WTC11 (cell line): Measurements from ENCODE around the gene MAP3K3. TPM values are rescaled to one million over a fixed set of nuclear protein-coding genes. Genes with fewer than 3 reads are reported as not detected.

Source experiments
- ATAC-seq: fragments of 200-7000 bp; cut with Tn5 transposase; 2 replicates; pipeline ENCODE4 v1.10.0; 2021; ENCODE audit warnings: mild to moderate bottlenecking, moderate library complexity
- CTCF ChIA-PET: fragments of 300-600 bp; sonication (Branson Sonifier 250); formaldehyde crosslinking; loops from one replicate; lab custom pipeline; 2021; ENCODE audit warnings: antibody characterized with exemption; lab: Charles Lee
- POLR2A ChIA-PET: fragments of 350-600 bp; sonication (Branson Sonifier 250); formaldehyde crosslinking; loops from one replicate; lab custom pipeline; 2021; ENCODE audit warnings: antibody characterized with exemption; lab: Charles Lee
- DNase-seq: peaks from one replicate; pipeline ENCODE4 v3.0.0; 2021; ENCODE audit warnings: low spot score
- H3K27ac Mint-ChIP-seq: 2 replicates; pipeline ENCODE4 v1.8.0; 2021; ENCODE audit warnings: mixed read lengths
- H3K27me3 Mint-ChIP-seq: 2 replicates; pipeline ENCODE4 v1.8.0; 2021; ENCODE audit warnings: low read depth, mild to moderate bottlenecking, moderate library complexity, mixed read lengths
- H3K36me3 Mint-ChIP-seq: 2 replicates; pipeline ENCODE4 v1.8.0; 2021; ENCODE audit warnings: mixed read lengths
- H3K4me1 Mint-ChIP-seq: 2 replicates; pipeline ENCODE4 v1.8.0; 2022; ENCODE audit warnings: mixed read lengths
- H3K4me3 Mint-ChIP-seq: 2 replicates; pipeline ENCODE4 v1.8.0; 2021; ENCODE audit warnings: mild to moderate bottlenecking, moderate library complexity, mixed read lengths
- H3K9me3 Mint-ChIP-seq: 2 replicates; pipeline ENCODE4 v1.8.0; 2021; ENCODE audit warnings: mixed read lengths
- CBFB ChIP-seq: sonication (generic); formaldehyde crosslinking; IDR thresholded peaks from 2 replicates; pipeline ENCODE4 v1.8.1; 2022; ENCODE audit warnings: mild to moderate bottlenecking, low read depth, missing genetic modification reagents
- ELF4 ChIP-seq: sonication (generic); formaldehyde crosslinking; IDR thresholded peaks from 2 replicates; pipeline ENCODE4 v1.8.1; 2022; ENCODE audit warnings: low read depth, mild to moderate bottlenecking, moderate library complexity, missing genetic modification reagents
- HMGA2 ChIP-seq: fragments of 250-450 bp; sonication (Bioruptor Pico); IDR thresholded peaks from 2 replicates; pipeline ENCODE4 v1.4.0; 2021; ENCODE audit warnings: mild to moderate bottlenecking, moderate library complexity
- KAT7 ChIP-seq: sonication (generic); formaldehyde crosslinking; IDR thresholded peaks from 2 replicates; pipeline ENCODE4 v1.8.1; 2023; ENCODE audit warnings: missing genetic modification reagents, mild to moderate bottlenecking, borderline replicate concordance
- SMAD4 ChIP-seq: sonication (generic); formaldehyde crosslinking; IDR thresholded peaks from 2 replicates; pipeline ENCODE4 v1.8.0; 2022; ENCODE audit warnings: mild to moderate bottlenecking, missing genetic modification reagents
- SP1 ChIP-seq: sonication (generic); formaldehyde crosslinking; conservative IDR thresholded peaks from 2 replicates; pipeline ENCODE4 v1.8.1; 2022; ENCODE audit warnings: missing genetic modification reagents
- TP53 ChIP-seq: sonication (generic); formaldehyde crosslinking; IDR thresholded peaks from 2 replicates; pipeline ENCODE4 v1.8.1; 2023; ENCODE audit warnings: mild to moderate bottlenecking, missing genetic modification reagents
- ZNF396 ChIP-seq: fragments of 250-450 bp; sonication (Bioruptor Pico); IDR thresholded peaks from 2 replicates; pipeline ENCODE4 v1.8.0; 2021; ENCODE audit warnings: mild to moderate bottlenecking, moderate library complexity, borderline replicate concordance
- total RNA-seq: library from RNA; stranded (reverse); gene quantifications from 3 replicates; pipeline ENCODE4 v1.2.3, GENCODE V29; 2021
- TF ChIP-seq, protein P1 (sequence below): sonication (generic); formaldehyde crosslinking; IDR thresholded peaks from 2 replicates; pipeline ENCODE4 v1.8.0; 2022; ENCODE audit warnings: missing genetic modification reagents
- TF ChIP-seq, protein P2 (sequence below): sonication (generic); formaldehyde crosslinking; IDR thresholded peaks from 2 replicates; pipeline ENCODE4 v1.8.1; 2022; ENCODE audit warnings: low read depth, mild to moderate bottlenecking, moderate library complexity, missing genetic modification reagents, borderline replicate concordance
- TF ChIP-seq, protein P3 (sequence below): fragments of 250-450 bp; sonication (Bioruptor Pico); IDR thresholded peaks from 2 replicates; pipeline ENCODE4 v2.1.2; 2022; ENCODE audit warnings: mild to moderate bottlenecking, moderate library complexity
- TF ChIP-seq, protein P4 (sequence below): sonication (generic); formaldehyde crosslinking; IDR thresholded peaks from 2 replicates; pipeline ENCODE4 v1.8.1; 2023; ENCODE audit warnings: mild to moderate bottlenecking, missing genetic modification reagents, moderate library complexity

MAP3K3 gene
- total RNA-seq, 1 experiment from 2014 or later, result 25.7 TPM

DNA sequence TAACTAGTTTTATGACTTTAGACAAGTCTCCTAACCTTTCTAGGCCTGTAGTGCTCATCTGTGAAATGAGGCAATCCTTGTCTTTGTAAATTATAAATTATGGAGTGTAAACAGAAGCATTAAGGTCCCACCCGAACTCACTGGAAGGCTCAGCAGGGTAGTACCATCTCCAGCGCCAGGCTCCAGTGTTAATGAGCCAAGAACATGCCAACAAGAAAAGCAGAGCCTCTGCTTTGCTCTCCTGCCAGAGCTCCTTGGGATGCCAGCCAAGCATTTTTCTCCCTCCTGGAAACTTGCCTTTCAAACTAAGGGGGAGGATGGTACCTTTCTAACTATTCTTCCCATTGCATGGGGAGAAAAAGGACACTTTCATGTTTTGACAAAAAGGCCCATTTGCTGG, 62.8 kb downstream of the MAP3K3 start (continued):
- TF ChIP-seq, protein P1, sequence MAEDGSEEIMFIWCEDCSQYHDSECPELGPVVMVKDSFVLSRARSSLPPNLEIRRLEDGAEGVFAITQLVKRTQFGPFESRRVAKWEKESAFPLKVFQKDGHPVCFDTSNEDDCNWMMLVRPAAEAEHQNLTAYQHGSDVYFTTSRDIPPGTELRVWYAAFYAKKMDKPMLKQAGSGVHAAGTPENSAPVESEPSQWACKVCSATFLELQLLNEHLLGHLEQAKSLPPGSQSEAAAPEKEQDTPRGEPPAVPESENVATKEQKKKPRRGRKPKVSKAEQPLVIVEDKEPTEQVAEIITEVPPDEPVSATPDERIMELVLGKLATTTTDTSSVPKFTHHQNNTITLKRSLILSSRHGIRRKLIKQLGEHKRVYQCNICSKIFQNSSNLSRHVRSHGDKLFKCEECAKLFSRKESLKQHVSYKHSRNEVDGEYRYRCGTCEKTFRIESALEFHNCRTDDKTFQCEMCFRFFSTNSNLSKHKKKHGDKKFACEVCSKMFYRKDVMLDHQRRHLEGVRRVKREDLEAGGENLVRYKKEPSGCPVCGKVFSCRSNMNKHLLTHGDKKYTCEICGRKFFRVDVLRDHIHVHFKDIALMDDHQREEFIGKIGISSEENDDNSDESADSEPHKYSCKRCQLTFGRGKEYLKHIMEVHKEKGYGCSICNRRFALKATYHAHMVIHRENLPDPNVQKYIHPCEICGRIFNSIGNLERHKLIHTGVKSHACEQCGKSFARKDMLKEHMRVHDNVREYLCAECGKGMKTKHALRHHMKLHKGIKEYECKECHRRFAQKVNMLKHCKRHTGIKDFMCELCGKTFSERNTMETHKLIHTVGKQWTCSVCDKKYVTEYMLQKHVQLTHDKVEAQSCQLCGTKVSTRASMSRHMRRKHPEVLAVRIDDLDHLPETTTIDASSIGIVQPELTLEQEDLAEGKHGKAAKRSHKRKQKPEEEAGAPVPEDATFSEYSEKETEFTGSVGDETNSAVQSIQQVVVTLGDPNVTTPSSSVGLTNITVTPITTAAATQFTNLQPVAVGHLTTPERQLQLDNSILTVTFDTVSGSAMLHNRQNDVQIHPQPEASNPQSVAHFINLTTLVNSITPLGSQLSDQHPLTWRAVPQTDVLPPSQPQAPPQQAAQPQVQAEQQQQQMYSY (CRISPR knock-in tag), result no peak
- TF ChIP-seq CBFB (CRISPR knock-in tag), result no peak
- TF ChIP-seq ELF4 (CRISPR knock-in tag), result no peak

DNA sequence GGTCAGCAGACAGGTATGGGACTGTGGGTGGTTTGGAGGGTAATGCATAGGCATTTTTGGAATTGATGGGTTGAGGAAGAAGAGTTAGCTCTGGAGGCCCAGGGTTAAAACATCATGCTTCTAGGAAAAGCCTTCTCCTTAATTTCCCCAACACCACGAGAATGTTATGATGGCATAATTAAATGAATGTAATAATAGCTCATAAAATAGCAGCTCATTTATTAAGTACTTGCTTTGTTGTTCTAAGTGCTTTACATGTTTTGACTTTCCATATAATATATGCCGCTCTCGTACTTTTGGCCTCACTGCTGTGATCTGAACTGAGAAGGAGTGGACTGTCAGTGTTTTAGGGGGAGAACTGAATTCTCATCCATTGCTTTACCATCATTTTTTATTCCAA, 63.4 kb downstream of the MAP3K3 start:
- Mint-ChIP-seq H3K9me3 (no peaks in the 10 kb centered on the region), H3K4me3 (no peak overlapping the region), H3K36me3 (peaks cover 17% of the 10 kb centered on the region), H3K27ac (no peak overlapping the region), H3K4me1 (peaks cover 9% of the 10 kb centered on the region), H3K27me3 (no peaks in the 10 kb centered on the region)
- ChIA-PET POLR2A (no interaction called here), CTCF (interaction anchor here (1.1 kb wide), 1 partner anchor 74 kb away, joined by 3 read pairs; no protein-coding TSS in a partner anchor)
- DNase-seq, result no peak
- ATAC-seq, result no peak
- TF ChIP-seq, protein P2, sequence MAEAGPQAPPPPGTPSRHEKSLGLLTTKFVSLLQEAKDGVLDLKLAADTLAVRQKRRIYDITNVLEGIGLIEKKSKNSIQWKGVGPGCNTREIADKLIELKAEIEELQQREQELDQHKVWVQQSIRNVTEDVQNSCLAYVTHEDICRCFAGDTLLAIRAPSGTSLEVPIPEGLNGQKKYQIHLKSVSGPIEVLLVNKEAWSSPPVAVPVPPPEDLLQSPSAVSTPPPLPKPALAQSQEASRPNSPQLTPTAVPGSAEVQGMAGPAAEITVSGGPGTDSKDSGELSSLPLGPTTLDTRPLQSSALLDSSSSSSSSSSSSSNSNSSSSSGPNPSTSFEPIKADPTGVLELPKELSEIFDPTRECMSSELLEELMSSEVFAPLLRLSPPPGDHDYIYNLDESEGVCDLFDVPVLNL (CRISPR knock-in tag), result no peak
- no peak for TF ChIP-seq ZNF396 (CRISPR knock-in tag)
- TF ChIP-seq KAT7 (CRISPR knock-in tag), result no peak
- TF ChIP-seq, protein P3, sequence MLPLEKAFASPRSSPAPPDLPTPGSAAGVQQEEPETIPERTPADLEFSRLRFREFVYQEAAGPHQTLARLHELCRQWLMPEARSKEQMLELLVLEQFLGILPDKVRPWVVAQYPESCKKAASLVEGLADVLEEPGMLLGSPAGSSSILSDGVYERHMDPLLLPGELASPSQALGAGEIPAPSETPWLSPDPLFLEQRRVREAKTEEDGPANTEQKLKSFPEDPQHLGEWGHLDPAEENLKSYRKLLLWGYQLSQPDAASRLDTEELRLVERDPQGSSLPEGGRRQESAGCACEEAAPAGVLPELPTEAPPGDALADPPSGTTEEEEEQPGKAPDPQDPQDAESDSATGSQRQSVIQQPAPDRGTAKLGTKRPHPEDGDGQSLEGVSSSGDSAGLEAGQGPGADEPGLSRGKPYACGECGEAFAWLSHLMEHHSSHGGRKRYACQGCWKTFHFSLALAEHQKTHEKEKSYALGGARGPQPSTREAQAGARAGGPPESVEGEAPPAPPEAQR (CRISPR knock-in tag), result no peak
- no peak for TF ChIP-seq TP53 (CRISPR knock-in tag)
- TF ChIP-seq, protein P4, sequence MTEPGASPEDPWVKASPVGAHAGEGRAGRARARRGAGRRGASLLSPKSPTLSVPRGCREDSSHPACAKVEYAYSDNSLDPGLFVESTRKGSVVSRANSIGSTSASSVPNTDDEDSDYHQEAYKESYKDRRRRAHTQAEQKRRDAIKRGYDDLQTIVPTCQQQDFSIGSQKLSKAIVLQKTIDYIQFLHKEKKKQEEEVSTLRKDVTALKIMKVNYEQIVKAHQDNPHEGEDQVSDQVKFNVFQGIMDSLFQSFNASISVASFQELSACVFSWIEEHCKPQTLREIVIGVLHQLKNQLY, result no peak
- TF ChIP-seq SP1 (CRISPR knock-in tag), result no peak
- TF ChIP-seq SMAD4 (CRISPR knock-in tag), result no peak
- no peak for TF ChIP-seq HMGA2 (CRISPR knock-in tag)
- TF ChIP-seq, protein P1 (CRISPR knock-in tag), result no peak
- TF ChIP-seq, all 79 proteins: peak for 0
